NCI-H510A treated with DMSO at 0.1 percent for 48 hours (cell line): Measurements from ENCODE around the gene ALPP.
A peak's percentile ranks its signal among the peaks of the same experiment; 100 is the strongest.
"Not testable (repeated sequence)": the region's sequence is repeated elsewhere in the genome, so short reads cannot be mapped to it uniquely, and the experiment has no call there.

Source experiments
- DNase-seq: peaks from one replicate; lab custom pipeline; 2025; lab: John Stamatoyannopoulos, UW

ALPP gene

DNA sequence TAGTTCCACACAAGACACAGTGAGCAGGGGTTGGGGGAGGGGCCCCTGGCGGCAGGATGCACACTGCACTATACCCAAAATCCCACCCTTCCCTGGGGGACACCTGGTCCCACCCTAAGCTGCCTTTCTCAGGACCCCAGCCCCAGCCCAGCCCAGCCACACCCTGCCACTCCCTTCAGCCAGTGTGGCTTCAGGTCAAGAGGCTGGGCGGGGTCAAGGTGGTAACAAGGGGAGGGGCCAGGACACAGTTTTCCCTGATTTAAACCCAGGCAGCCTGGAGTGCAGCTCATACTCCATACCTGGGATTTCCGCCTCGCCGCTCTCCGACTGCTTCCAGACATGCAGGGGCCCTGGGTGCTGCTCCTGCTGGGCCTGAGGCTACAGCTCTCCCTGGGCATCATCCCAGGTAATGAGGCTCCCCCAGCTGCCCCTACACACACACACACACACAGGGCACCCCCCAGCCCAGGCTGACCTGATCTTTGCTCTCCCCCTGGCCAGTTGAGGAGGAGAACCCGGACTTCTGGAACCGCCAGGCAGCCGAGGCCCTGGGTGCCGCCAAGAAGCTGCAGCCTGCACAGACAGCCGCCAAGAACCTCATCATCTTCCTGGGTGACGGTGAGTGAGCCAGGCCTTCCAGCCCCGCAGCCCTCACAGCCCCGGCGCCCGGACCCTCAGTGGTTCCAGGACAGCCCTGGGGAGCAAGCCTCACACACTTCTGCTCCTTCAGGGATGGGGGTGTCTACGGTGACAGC lies 28.2 kb downstream of the ALPP start, which contains the start of gene ALPG:
Gene ALPG, plus strand, starts transcription at position 289 of the 755 bp plus-strand sequence. Its CDS starts 51 bp downstream, at position 340.
- DNase-seq = peak; percentile 7

DNA sequence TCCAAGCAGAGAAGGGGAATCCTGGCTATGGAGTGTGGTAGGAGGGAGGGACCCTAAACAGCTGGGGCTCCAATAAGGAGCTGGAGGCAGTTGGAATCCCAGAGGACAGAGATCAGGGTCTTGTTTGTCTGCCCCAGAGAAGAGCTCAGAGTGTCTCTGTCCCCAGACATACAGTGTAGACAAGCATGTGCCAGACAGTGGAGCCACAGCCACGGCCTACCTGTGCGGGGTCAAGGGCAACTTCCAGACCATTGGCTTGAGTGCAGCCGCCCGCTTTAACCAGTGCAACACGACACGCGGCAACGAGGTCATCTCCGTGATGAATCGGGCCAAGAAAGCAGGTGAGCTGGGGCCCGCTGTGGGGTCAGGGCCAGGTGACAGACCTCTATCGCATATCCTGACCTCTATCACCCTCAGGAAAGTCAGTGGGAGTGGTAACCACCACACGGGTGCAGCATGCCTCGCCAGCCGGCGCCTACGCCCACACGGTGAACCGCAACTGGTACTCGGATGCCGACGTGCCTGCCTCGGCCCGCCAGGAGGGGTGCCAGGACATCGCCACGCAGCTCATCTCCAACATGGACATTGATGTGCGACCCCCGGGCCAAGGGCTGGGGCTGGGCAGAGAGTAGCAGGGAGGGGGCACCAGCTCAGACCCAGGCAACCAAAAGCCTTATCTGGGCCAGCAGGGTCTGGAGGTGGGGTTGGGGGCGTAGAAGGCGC lies 29.0 kb downstream of the ALPP start:
- not testable (repeated sequence) for DNase-seq

DNA sequence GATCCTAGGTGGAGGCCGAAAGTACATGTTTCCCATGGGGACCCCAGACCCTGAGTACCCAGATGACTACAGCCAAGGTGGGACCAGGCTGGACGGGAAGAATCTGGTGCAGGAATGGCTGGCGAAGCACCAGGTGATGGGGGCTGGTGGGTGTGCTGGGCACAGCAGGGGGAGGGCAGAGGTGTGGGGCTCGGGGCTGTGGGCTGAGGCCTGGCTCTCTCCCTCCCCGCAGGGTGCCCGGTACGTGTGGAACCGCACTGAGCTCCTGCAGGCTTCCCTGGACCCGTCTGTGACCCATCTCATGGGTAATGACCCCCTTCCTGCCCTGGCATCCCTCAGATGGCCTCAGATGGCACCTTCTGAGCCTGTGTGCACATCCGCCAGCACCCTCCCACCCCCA lies 29.7 kb downstream of the ALPP start:
- DNase-seq = not testable (repeated sequence)

DNA sequence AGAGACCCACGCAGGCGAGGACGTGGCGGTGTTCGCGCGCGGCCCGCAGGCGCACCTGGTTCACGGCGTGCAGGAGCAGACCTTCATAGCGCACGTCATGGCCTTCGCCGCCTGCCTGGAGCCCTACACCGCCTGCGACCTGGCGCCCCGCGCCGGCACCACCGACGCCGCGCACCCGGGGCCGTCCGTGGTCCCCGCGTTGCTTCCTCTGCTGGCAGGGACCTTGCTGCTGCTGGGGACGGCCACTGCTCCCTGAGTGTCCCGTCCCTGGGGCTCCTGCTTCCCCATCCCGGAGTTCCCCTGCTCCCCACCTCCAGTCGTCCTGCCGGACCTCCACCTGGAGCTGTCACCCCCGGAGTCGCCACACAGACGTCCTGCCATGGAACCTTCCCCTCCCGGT lies 31.1 kb downstream of the ALPP start:
- not testable (repeated sequence) for DNase-seq

DNA sequence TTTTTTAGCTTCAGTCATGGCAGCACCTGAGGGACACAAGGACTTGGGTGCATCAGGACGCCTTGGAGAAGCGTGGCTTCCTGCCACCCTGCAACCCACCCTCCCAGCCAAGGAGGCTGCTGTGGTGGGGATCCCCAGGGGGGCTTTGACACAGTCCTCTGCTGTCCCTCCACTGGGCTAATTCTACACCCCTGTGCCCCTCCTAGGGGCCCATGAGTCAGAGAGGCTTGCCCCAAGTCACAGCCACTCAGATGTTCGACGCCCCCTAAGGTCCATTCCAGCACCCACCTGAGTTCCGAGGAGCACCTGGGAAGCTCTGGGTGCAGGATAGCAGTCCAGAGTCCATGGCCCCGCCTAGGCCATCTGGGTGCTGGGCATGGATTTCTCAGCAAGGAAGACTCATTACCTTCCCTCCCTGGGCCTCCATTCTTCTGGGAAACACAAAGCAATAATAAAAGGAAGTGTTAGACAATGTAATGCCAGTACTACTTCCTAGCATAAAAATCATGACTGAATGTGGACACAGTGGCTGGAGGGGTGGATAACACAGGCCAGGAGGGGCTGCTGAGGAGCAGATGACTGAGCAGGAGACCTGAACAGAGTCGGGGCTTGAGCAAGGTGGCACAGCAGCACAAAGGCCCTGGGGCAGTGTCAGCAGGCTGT lies 31.8 kb downstream of the ALPP start:
- no peak for DNase-seq

DNA sequence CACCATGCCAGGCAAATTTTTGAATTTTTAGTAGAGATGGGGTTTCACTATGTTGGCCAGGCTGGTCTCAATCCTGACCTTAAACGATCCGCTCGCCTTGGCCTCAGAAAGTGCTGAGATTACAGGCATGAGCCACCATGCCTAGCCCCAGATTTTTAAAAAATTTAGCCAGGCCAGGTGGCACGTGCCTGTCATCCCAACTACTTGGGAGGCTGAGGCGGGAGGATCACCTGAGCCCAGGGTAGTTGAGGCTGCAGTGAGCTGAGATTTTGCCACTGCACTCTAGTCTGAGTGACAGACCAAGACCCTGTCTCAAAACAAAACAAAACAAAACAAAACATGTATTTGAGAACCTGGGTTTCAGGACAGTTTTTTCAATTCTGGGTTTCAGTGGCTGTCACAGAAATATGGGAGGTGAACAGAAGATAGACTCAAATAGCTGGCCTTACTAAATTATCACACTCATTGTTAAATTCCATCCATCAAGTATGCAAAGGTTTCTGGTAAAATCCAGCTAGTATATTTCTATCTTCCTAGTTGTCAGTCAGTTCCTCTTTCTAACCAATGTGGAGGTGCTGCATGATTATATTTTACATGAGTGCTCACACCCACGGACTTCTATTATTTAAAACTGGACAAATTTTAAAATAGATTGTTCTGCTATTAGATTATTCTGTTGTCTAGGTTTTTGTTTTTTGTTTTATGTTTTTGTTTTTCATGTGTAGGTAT lies 33.5 kb downstream of the ALPP start:
- no peak for DNase-seq

DNA sequence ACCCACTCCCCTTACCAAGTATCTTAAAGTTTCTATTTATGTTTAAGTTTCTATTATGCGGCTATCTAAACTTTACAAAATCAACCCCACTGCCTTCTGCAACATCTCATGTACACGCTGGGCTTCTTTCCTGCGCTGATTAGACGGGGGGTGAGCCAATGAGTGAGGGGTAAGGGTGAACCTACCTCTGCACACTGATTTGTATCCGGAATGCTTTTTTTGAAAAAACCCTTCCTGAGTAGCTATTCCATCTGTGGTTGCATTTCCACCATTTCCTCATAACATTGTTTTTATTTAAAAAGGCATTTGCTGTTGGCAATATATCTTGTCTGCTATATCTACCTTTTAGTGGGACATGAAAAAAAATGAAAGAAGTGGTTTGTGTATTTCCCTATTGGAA lies 34.4 kb downstream of the ALPP start:
- DNase-seq = no peak

DNA sequence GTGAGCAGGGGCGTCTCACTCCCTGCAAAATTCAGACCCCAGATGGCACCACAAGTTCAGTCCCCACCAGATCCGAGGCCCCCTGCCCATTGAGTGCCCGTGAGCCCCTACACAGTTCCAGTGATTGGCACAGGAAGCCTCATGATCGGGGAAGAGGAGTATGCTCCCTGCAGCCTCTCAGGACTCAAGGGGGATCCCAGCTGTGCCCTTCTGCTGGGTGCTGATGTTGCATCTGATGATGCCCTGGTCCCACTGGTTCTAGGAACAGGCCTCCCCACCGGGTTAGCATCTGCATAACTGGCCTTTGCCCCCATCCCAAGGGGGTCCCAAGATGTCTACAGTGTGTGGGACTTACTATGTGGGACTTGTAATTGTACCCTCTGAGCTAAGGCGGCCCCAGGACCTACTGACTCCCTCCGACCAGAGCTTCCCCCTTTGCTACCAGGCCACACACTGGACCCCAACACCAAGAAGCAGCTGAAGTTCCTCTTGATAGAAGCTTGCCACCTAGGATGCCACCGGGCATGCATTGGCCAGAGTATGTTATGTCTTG lies 36.7 kb downstream of the ALPP start:
- no peak for DNase-seq

DNA sequence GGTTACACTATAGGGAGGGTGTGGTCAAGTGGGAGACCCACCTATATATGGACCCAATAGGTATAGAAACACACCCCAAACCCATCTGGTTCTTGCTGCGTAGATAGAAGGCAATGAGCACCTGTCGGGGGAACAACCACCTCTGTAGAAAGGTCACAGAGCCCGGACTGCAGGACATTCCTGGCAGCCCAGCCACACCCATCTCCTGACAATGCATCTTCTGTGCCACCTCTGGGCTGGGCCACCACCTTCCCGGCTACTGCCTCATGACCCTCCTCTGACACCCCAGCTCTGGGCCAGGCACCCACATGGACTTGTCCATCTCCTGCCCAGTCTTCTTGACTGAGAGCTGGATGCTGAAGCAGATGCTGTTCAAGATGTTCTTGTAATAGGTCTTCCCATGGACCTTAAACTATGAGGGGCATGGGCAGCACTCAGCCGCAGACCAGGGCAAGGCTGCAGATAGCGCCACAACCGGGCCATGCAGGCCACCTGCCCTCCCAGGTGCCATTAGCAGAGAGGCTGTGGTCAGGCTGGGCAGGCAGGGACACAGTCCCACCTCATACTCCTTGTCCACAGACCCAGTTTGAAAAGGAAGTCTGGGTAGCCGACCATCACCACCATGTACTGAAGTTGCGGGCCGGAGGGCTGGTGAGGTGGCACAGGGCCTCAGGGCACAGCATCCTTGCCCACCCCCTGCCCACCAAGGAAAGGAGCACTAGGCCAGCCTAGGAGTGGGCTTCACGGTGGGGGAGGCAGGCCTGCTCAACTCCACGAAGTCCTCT lies 37.4 kb downstream of the ALPP start:
- no peak for DNase-seq

DNA sequence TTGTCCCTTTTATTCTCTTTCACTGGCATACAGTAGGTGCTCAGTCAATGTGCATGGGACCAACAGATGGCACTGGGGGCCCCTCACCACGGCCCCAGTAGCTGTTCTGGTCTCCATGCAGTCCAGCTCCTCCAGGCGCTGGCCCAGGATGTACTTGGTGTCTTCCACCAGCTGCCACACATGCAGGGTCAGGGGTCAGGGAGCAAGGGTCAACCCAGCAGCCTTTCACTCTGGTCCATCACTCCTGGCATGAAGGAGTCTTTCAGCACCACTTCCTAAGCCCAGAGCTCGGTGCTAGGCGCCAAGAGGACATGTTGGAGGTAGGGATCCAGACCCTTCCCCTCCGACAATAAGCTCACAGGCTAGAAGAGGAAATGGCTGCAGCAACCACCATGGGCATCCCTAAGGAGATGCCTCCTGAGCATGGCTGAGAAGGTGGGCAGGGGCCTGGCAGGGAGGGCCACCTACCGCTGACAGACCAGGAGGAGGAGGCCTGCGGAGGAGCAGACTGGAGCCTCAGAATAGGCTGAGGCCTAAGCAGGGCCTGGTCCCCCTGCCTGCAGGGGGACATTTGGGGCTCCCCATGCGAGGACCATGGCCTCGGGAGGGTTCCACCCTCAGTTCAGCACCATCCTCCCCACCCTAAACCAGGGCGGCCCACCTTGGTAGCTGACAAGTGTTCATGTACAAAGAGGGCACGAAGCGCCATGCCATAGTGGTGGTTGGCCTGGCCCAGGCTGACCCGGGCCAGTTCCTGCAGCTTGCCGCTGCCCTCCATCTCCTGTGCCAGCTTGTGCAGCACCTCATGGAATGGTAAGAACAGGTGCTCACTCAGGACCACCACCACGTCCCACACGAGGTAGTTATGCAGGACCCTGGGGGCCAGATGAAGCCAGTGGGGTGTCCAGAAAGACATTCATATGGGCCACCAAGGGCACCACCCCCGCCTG lies 38.2 kb downstream of the ALPP start:
- DNase-seq = no peak

DNA sequence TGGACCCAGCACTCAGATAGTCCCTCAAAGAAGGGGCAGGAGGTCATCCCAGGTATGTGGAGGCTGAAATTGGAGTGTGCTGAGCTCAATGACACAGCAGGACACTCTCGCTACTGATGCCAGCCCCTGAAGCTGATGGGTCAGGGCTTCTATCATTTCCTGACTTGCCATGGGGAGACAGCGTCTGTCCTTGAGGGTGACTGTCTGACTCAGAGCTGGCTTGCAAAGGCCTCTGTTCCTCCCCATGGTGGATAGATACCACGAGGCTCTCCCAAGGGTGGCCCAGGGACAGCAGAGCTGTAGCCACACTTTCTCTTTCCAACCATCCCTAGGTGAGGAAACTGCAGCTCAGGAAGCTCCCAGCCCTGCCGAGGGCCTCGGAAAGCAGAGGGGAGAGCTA lies 38.9 kb downstream of the ALPP start:
- DNase-seq = no peak

DNA sequence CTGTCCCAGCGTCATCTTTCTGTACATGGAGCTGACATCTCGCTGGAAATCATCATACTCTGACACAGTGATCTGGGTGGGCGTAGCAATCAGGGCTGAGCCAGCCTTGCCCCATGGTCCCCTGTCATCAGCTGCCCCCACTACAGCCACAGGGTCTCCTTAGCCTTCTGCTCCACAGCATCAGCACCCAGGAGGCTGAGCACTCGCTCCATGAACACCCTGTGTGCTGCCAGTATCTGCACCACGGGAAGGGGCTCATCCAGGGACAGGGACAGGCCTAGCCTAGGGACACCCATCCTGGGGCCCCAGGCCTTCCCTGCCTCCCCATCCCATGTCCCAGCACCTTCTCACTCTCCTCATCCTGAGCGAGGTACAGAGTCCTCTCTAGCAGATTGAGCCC lies 39.5 kb downstream of the ALPP start:
- no peak for DNase-seq

DNA sequence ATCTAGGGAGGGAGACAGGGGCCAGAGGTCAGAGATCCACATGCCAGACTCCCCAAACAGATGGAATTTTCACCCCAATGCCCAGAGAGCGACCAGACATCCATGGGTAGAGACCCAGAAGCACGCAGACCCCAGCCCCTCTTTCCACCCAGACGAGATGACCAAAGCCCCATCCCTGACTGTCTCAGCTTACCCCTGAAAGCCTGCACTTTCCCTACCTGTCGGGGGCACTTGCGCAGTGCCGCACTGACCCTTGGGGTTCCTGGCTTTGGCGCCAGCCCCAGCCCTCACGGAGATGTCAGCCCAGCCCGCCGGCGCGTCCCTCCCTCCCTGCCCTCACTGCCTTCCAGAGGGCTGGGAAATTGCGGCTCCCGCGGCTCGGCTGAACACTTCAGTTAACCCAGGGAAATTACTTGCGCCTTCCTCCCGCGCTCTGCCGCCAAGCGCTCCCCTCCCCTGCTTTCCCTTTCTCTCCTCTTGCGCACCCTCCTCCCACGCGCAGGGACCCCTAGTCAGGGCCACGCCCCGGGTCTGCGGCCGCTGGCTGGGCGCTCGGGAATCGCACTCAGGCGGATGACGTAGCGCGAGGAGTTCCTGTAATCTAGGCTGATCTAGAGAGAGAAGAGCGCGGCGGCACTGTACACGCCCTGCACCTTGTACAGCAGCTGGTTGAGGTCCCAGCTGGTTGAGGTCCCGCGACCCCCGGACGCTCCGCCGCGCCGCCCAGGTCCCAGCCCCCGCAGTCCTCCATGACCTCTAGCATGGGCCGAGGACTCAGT lies 40.1 kb downstream of the ALPP start:
- peak; percentile 68 for DNase-seq

DNA sequence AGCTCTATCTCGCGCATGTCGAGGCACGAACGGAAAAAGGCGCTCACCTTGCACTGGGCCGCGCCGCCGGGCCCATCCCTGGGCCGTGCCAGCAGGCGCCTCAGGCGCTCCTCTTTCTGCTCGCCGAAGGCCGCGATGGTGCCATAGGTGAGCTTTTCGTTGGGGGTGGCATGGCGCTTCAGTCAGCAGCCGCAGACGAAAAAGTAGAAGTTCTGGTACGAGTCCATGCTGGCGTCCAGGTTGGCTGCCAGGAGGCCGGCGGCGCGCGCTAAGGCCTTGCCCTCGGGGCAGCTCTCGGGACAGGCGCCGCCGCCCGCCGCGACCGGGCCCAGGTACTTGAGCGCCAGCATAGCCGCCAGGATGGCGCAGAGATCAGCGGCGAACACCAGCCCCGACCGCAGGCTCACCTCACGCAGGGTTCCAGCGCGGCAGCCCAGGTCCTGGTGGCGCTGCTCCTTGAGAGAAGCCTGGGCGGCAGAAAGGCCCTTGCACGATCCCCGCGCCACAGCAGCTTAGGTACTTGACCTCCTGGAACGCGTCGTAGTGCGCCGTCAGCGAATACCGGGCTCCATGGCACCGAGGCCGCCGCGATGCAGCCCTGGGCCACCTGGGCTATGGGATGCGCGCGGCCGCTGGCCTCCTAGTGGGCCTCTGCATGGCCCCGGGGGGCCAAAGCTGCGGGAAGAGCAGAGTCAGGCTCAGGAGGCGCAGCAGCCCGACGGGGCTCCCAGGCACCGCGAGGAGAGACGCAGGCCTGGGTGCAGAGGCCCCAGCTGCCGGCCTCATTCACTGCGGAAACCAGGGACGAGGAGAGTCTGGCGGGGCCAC lies 40.9 kb downstream of the ALPP start:
- DNase-seq = no peak

DNA sequence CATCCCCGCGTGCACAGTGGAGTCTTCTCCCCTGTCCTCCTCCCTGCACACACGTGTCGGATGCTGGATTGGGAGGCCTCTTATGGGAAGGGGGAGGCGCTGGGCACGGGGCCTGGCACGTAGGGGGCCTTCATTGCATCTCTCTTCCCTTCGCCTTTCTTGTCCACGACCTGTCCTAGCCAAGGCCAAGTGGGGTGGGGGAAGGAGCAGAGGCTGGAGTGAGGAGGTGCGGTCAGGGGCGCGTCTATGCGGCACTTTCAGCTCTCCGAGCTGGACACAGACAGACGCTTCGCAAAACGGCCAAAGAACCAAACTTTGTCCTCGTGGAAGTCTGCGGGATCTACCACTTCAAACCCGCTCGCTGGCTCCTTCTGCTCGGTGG lies 41.5 kb downstream of the ALPP start:
- peak; percentile 58 for DNase-seq

DNA sequence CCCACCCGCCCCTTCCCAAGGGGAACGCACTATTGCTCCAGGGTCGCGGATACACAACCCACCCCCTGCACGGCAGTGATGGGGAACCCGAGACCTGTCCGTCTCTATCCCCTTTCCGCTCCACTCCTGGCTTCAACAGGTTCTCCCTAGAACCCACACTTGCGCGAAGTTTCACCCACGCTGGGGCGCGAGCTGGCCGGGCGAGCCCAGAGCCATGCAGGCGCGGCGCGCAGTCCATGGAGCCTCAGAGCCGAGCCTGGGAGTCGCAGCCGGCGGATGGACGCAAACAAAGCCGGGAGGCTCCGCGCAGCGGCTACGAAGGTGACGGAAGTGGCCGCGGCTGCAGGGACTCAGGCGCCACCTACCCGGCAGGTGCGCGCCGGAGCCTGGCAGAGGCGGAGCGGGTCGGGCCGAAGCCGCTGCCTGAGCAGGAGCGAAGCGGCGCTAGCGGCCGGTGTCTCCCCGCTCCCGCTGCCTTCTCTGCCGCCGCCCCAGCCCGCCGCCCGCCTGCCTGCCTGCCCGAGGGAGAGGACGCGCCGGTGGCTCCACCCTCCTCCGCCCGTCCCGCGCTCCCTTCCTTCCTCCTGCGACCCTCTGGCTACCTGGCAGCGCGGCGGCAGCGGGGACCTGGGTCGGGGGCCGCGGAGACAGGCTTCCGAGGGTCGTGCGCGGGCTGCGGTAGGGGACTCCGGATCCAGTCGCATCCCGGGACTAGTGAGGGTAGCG lies 42.1 kb downstream of the ALPP start:
- peak; percentile 88 for DNase-seq

DNA sequence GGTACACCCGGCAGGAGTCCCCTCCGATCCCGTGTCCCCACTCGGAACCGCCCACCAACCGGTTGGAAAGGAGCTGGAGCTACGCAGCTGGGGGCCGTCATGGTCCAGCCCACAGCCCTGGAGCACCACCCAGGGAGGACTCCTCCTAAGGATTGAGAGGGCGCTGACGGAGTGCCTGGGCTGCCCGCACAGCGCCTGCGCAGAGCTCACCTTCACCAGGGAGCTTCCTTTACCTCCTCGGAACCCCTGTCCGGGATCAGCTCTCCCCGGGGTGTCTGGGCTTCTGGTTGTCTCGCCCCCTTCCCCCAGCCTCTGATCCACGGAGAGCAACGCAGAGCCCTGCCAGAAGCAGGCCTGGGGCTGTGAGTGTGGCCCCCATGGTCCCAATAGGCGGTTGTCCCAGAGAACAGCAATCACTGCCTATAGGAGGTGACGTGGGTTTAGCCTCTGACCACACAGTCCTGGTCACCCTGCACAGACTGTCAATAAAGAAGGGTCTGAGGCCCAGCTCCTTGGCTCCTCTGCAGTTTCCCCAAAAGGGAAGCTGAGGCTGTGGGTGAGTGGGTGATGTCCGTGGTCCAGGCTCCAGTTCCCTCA lies 42.7 kb downstream of the ALPP start:
- no peak for DNase-seq
